Stimulated activated CD4-positive, alpha-beta T cell treated with anti-CD3 and anti-CD28 coated beads, Interleukin-1b, Interleukin-23, amount 100 ng/mL, for 48 hours (primary cell): ENCODE data around the gene ALKBH7.
"Not testable (repeated sequence)": the region's sequence is repeated elsewhere in the genome, so short reads cannot be mapped to it uniquely, and the experiment has no call there.

Source experiments
- DNase-seq: peaks from one replicate; pipeline ENCODE4 v3.0.0-alpha.2; 2020

ALKBH7 gene

GRCh38 chr19:6372594-6373095, at the start of gene ALKBH7:
Gene ALKBH7 (plus strand): TSS chr19:6372794. CDS start chr19:6372821, 27 bp downstream.
- DNase-seq: peak; percentile 98

GRCh38 chr19:6324757-6325156, 47.8 kb upstream of the ALKBH7 start:
- no peak for DNase-seq

GRCh38 chr19:6325614-6326013, 47.0 kb upstream of the ALKBH7 start:
- no peak for DNase-seq

GRCh38 chr19:6326815-6327214, 45.8 kb upstream of the ALKBH7 start:
- DNase-seq: no peak

- DNase-seq: no peak
Measured at GRCh38 chr19:6333439-6333838, 39.2 kb upstream of the ALKBH7 start, which contains the start of gene ACER1. Gene ACER1 (minus strand): TSS chr19:6333612. CDS start chr19:6333551, 61 bp downstream.

GRCh38 chr19:6334490-6335285, 37.9 kb upstream of the ALKBH7 start:
- no peak for DNase-seq

- DNase-seq: peak; percentile 19
Measured at GRCh38 chr19:6340493-6341201, 31.9 kb upstream of the ALKBH7 start.

- DNase-seq: no peak
Measured at GRCh38 chr19:6343462-6343861, 29.1 kb upstream of the ALKBH7 start.

GRCh38 chr19:6349271-6349670, 23.3 kb upstream of the ALKBH7 start:
- not testable (repeated sequence) for DNase-seq

- no peak for DNase-seq
Measured at GRCh38 chr19:6350688-6351087, 21.9 kb upstream of the ALKBH7 start.

- DNase-seq: no peak
Measured at GRCh38 chr19:6352381-6353165, 20.0 kb upstream of the ALKBH7 start.

GRCh38 chr19:6354098-6354674, 18.4 kb upstream of the ALKBH7 start:
- DNase-seq: no peak

- not testable (repeated sequence) for DNase-seq
Measured at GRCh38 chr19:6355321-6356040, 17.1 kb upstream of the ALKBH7 start.

GRCh38 chr19:6357174-6357573, 15.4 kb upstream of the ALKBH7 start:
- no peak for DNase-seq

- no peak for DNase-seq
Measured at GRCh38 chr19:6358003-6358402, 14.6 kb upstream of the ALKBH7 start.

- DNase-seq: no peak
Measured at GRCh38 chr19:6359568-6360341, 12.8 kb upstream of the ALKBH7 start.

- not testable (repeated sequence) for DNase-seq
Measured at GRCh38 chr19:6360445-6360844, 12.1 kb upstream of the ALKBH7 start.

- DNase-seq: not testable (repeated sequence)
Measured at GRCh38 chr19:6360857-6361216, 11.8 kb upstream of the ALKBH7 start.

GRCh38 chr19:6362027-6362350, 10.6 kb upstream of the ALKBH7 start:
- no peak for DNase-seq

- peak; percentile 27 for DNase-seq
Measured at GRCh38 chr19:6362351-6362801, 10.2 kb upstream of the ALKBH7 start.

GRCh38 chr19:6364353-6364752, 8.2 kb upstream of the ALKBH7 start:
- no peak for DNase-seq
